DOHH2 (cell line): Measurements from ENCODE around the gene RPTN.

ENCODE experiments used
- H3F3A ChIP-seq: fragments of 200-600 bp; sonication (generic), shearing (Covaris generic); 2 replicates; pipeline ENCODE4 v1.6.0; 2016; ENCODE audit warnings: antibody characterized with exemption, mild to moderate bottlenecking; ENCODE audit not compliant: control insufficient read depth, insufficient read depth
- H3K27ac ChIP-seq: fragments of 200-600 bp; sonication (generic); 2 replicates; pipeline ENCODE4 v1.5.1; 2014; ENCODE audit warnings: low read depth, mild to moderate bottlenecking, low read length, moderate library complexity
- H3K27me3 ChIP-seq: fragments of 200-600 bp; sonication (generic); 2 replicates; pipeline ENCODE4 v1.6.1; 2014; ENCODE audit warnings: mild to moderate bottlenecking, low read length, mixed read lengths; ENCODE audit not compliant: control insufficient read depth
- H3K36me3 ChIP-seq: fragments of 200-600 bp; sonication (generic); 2 replicates; pipeline ENCODE4 v1.6.1; 2014; ENCODE audit warnings: mild to moderate bottlenecking, low read length, moderate library complexity, mixed read lengths; ENCODE audit not compliant: control insufficient read depth
- H3K4me1 ChIP-seq: fragments of 200-600 bp; sonication (generic); 2 replicates; pipeline ENCODE4 v1.6.1; 2014; ENCODE audit warnings: mild to moderate bottlenecking, low read length, mixed read lengths; ENCODE audit not compliant: control insufficient read depth
- H3K4me2 ChIP-seq: fragments of 200-600 bp; sonication (generic); 2 replicates; pipeline ENCODE4 v1.6.0; 2014; ENCODE audit warnings: mild to moderate bottlenecking, low read length, moderate library complexity
- H3K4me3 ChIP-seq: fragments of 200-600 bp; sonication (generic); 2 replicates; pipeline ENCODE4 v1.5.1; 2014; ENCODE audit warnings: mild to moderate bottlenecking, low read length, mixed read lengths
- H3K79me2 ChIP-seq: fragments of 200-600 bp; sonication (generic); 2 replicates; pipeline ENCODE4 v1.6.1; 2014; ENCODE audit warnings: mild to moderate bottlenecking, low read length, mixed read lengths; ENCODE audit not compliant: control insufficient read depth
- H3K9me2 ChIP-seq: fragments of 200-600 bp; sonication (generic); replicated peaks from 2 replicates; pipeline ENCODE4 v1.6.1; 2014; ENCODE audit warnings: mild to moderate bottlenecking, low read length, mixed read lengths; ENCODE audit not compliant: control insufficient read depth
- H3K9me3 ChIP-seq: fragments of 200-600 bp; sonication (generic); 2 replicates; pipeline ENCODE4 v1.6.1; 2014; ENCODE audit warnings: antibody characterized with exemption, low read length, mixed read lengths; ENCODE audit not compliant: control insufficient read depth, insufficient read depth
- H4K20me1 ChIP-seq: fragments of 200-600 bp; sonication (generic); 2 replicates; pipeline ENCODE4 v1.6.0; 2014; ENCODE audit warnings: low read depth, mild to moderate bottlenecking, antibody characterized with exemption, low read length, moderate library complexity; ENCODE audit not compliant: control insufficient read depth, insufficient read depth
- CTCF ChIP-seq: fragments of 200-600 bp; sonication (generic); IDR thresholded peaks from one replicate; pipeline ENCODE4 v1.5.1; 2014; ENCODE audit warnings: antibody characterized with exemption, mild to moderate bottlenecking, low read depth, low read length; ENCODE audit not compliant: poor library complexity, severe bottlenecking
- EZH2phosphoT487 ChIP-seq: fragments of 200-600 bp; sonication (generic); IDR thresholded peaks from 2 replicates; pipeline ENCODE4 v1.6.1; 2017; ENCODE audit warnings: borderline replicate concordance, mild to moderate bottlenecking, antibody characterized with exemption, low read length, moderate library complexity, mixed read lengths

The RPTN gene

GRCh38 chr1:152191260-152191659, 32.2 kb upstream of the RPTN start:
- Histone ChIP-seq H3K9me2 (no peaks in the 10 kb centered on the region), H3K27ac (no peak overlapping the region), H3K36me3 (no peaks in the 10 kb centered on the region), H3K4me3 (no peak overlapping the region), H3K4me2 (no peak overlapping the region), H3F3A (no peaks in the 10 kb centered on the region), H3K9me3 (no peaks in the 10 kb centered on the region), H4K20me1 (no peaks in the 10 kb centered on the region), H3K27me3 (no peaks in the 10 kb centered on the region), H3K79me2 (no peaks in the 10 kb centered on the region), H3K4me1 (peaks cover 12% of the 10 kb centered on the region)
- TF ChIP-seq CTCF, result no peak
- TF ChIP-seq EZH2phosphoT487, result no peak

- no peaks in the 10 kb centered on the region for H3F3A ChIP-seq
- peaks cover 12% of the 10 kb centered on the region for H3K4me1 ChIP-seq
- H3K27me3 ChIP-seq, result no peaks in the 10 kb centered on the region
- no peak overlapping the region for H3K4me3 ChIP-seq
- no peaks in the 10 kb centered on the region for H4K20me1 ChIP-seq
- no peak for TF ChIP-seq EZH2phosphoT487
- TF ChIP-seq CTCF, result no peak
- H3K36me3 ChIP-seq, result no peaks in the 10 kb centered on the region
- no peak overlapping the region for H3K27ac ChIP-seq
- H3K4me2 ChIP-seq, result no peak overlapping the region
- H3K9me3 ChIP-seq, result no peaks in the 10 kb centered on the region
- H3K9me2 ChIP-seq, result no peaks in the 10 kb centered on the region
- H3K79me2 ChIP-seq, result no peaks in the 10 kb centered on the region
Observed at GRCh38 chr1:152190589-152190988, 31.6 kb upstream of the RPTN start.

GRCh38 chr1:152189657-152190442, 30.8 kb upstream of the RPTN start:
- H3K27ac ChIP-seq, result no peak overlapping the region
- peak overlapping the region; percentile 96 for H3K4me2 ChIP-seq
- peak overlapping the region; percentile 87 for H3K4me3 ChIP-seq

More at GRCh38 chr1:152189657-152190442, 30.8 kb upstream of the RPTN start:
- no peaks in the 10 kb centered on the region for H4K20me1 ChIP-seq
- H3F3A ChIP-seq, result no peaks in the 10 kb centered on the region
- H3K9me2 ChIP-seq, result no peaks in the 10 kb centered on the region
- no peaks in the 10 kb centered on the region for H3K36me3 ChIP-seq
- H3K27me3 ChIP-seq, result peaks cover 3% of the 10 kb centered on the region; the same call in 1 of the 2 replicates
- peaks cover 12% of the 10 kb centered on the region for H3K4me1 ChIP-seq
- no peaks in the 10 kb centered on the region for H3K9me3 ChIP-seq
- peak; percentile 86 for TF ChIP-seq CTCF
- no peak for TF ChIP-seq EZH2phosphoT487
- no peaks in the 10 kb centered on the region for H3K79me2 ChIP-seq
